DND-41 (cell line): Measurements from ENCODE around the gene CC2D1A.

Source experiments
- EZH2 ChIP-seq: IDR thresholded peaks from 3 replicates; pipeline ENCODE4 v1.6.1; 2012; ENCODE audit warnings: borderline replicate concordance, low read depth, mild to moderate bottlenecking, moderate library complexity, low read length, inconsistent platforms; ENCODE audit not compliant: severe bottlenecking
- TF ChIP-seq, protein P1 (sequence below): IDR thresholded peaks from 2 replicates; pipeline ENCODE4 v1.5.1; 2012; ENCODE audit warnings: borderline replicate concordance, low read length, moderate library complexity, mild to moderate bottlenecking; ENCODE audit not compliant: poor library complexity, severe bottlenecking; ENCODE audit errors: extremely low read depth

DNA sequence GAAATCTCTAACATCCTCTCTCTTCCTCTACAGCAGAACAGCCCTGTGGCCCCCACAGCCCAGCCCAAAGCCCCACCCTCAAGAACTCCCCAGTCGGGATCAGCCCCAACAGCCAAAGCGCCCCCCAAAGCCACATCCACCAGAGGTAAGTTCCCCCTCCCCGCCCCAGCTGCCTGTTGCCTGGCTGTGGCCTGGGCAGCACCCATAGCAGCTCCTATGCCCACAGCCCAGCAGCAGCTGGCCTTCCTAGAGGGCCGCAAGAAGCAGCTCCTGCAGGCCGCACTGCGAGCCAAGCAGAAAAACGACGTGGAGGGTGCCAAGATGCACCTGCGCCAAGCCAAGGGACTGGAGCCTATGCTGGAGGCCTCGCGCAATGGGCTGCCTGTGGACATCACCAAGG, 14.5 kb downstream of the CC2D1A start:
- TF ChIP-seq, protein P1, sequence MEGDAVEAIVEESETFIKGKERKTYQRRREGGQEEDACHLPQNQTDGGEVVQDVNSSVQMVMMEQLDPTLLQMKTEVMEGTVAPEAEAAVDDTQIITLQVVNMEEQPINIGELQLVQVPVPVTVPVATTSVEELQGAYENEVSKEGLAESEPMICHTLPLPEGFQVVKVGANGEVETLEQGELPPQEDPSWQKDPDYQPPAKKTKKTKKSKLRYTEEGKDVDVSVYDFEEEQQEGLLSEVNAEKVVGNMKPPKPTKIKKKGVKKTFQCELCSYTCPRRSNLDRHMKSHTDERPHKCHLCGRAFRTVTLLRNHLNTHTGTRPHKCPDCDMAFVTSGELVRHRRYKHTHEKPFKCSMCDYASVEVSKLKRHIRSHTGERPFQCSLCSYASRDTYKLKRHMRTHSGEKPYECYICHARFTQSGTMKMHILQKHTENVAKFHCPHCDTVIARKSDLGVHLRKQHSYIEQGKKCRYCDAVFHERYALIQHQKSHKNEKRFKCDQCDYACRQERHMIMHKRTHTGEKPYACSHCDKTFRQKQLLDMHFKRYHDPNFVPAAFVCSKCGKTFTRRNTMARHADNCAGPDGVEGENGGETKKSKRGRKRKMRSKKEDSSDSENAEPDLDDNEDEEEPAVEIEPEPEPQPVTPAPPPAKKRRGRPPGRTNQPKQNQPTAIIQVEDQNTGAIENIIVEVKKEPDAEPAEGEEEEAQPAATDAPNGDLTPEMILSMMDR = no peak
- TF ChIP-seq EZH2 = no peak
